H7 (cell line): ENCODE data around the gene GPAM. TPM values are rescaled to one million over a fixed set of nuclear protein-coding genes. Genes with fewer than 3 reads are reported as not detected.

ENCODE experiments used
- DNase-seq: peaks from one replicate; pipeline ENCODE4 v3.0.0; 2012
- H3K27me3 ChIP-seq: 2 replicates; pipeline ENCODE4 v1.6.0; 2011; ENCODE audit warnings: mild to moderate bottlenecking, low read length; ENCODE audit not compliant: control insufficient read depth, insufficient read depth
- H3K36me3 ChIP-seq: replicated peaks from 2 replicates; pipeline ENCODE4 v1.5.1; 2011; ENCODE audit warnings: low read length; ENCODE audit not compliant: control insufficient read depth, insufficient read depth
- H3K4me3 ChIP-seq: 2 replicates; pipeline ENCODE4 v1.5.1; 2011; ENCODE audit warnings: low read depth, mild to moderate bottlenecking, control low read depth, low read length, moderate library complexity; ENCODE audit not compliant: insufficient read depth
- total RNA-seq: library from RNA; depleted of rRNA; stranded (reverse); fragments of >200 nt; shearing (Covaris generic); gene quantifications from 2 replicates; pipeline ENCODE4 v1.2.3, GENCODE V29; 2014

GPAM gene
- total RNA-seq, 1 experiment from 2014 or later: 10.0 TPM

- no peak for DNase-seq
- no peak overlapping the region for H3K4me3 ChIP-seq
- no peaks in the 10 kb centered on the region for H3K36me3 ChIP-seq
- no peaks in the 10 kb centered on the region for H3K27me3 ChIP-seq
Measured at GRCh38 chr10:112223725-112224124, 40.2 kb upstream of the GPAM start.

- Histone ChIP-seq H3K4me3 (no peak overlapping the region), H3K36me3 (no peaks in the 10 kb centered on the region), H3K27me3 (no peaks in the 10 kb centered on the region)
- no peak for DNase-seq
Measured at GRCh38 chr10:112222799-112223198, 39.2 kb upstream of the GPAM start.

GRCh38 chr10:112221545-112221944, 38.0 kb upstream of the GPAM start:
- Histone ChIP-seq H3K36me3 (no peaks in the 10 kb centered on the region), H3K27me3 (no peaks in the 10 kb centered on the region), H3K4me3 (no peak overlapping the region)
- no peak for DNase-seq

- H3K36me3 ChIP-seq: no peaks in the 10 kb centered on the region
- no peak for DNase-seq
Measured at GRCh38 chr10:112218960-112219359, 35.4 kb upstream of the GPAM start.

DNA sequence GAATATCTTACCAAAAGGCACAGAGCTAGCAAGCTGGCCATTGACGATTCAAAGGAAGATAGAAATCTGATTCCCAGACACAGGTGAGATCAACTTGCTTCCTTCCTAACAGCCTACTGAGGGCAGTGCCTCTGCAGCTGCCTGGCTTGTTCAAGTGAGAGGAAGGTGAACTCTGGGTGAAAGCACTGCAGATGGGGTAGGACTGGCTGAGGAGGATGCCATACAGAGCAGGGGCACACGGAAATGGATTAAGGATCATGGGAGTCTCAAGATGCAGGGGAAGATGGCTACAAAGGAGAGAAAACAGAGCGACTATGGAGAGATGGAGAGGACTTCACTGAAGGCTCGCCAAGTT, 34.4 kb upstream of the GPAM start:
- DNase-seq: no peak
- Histone ChIP-seq H3K27me3 (no peaks in the 10 kb centered on the region), H3K36me3 (no peaks in the 10 kb centered on the region), H3K4me3 (no peak overlapping the region)

More at GRCh38 chr10:112218960-112219359, 35.4 kb upstream of the GPAM start:
- H3K27me3 ChIP-seq: no peaks in the 10 kb centered on the region
- H3K4me3 ChIP-seq: no peak overlapping the region

- no peak overlapping the region for H3K4me3 ChIP-seq
Measured at GRCh38 chr10:112217386-112218035, 33.9 kb upstream of the GPAM start.

DNA sequence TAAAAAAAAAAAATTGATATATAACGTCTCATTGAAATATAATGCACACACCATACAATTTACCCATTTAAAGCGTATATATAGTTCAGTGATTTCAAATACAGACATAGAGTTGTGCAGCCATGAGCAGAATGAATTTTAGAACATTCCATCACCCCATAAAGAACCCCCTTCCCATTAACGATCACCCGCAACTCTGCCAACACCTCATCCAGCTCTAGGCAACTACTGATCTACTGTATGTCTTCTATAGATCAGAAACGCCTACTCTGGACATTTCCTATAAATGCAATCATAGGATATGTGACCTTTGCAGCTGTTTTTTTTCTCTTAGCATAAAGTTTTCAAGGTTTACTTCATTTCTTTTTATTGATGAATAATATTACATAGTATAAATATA, 33.4 kb upstream of the GPAM start:
- H3K27me3 ChIP-seq: no peaks in the 10 kb centered on the region
- no peak overlapping the region for H3K4me3 ChIP-seq
- H3K36me3 ChIP-seq: no peaks in the 10 kb centered on the region
- DNase-seq: no peak

More at GRCh38 chr10:112217386-112218035, 33.9 kb upstream of the GPAM start:
- H3K36me3 ChIP-seq: no peaks in the 10 kb centered on the region
- DNase-seq: no peak
- H3K27me3 ChIP-seq: no peaks in the 10 kb centered on the region

GRCh38 chr10:112216151-112216550, 32.6 kb upstream of the GPAM start:
- Histone ChIP-seq H3K36me3 (no peaks in the 10 kb centered on the region), H3K27me3 (no peaks in the 10 kb centered on the region), H3K4me3 (no peak overlapping the region)
- no peak for DNase-seq

GRCh38 chr10:112215342-112215774, 31.8 kb upstream of the GPAM start:
- Histone ChIP-seq H3K4me3 (no peak overlapping the region), H3K27me3 (no peaks in the 10 kb centered on the region)
- DNase-seq: no peak

GRCh38 chr10:112214298-112214926, 30.8 kb upstream of the GPAM start:
- Histone ChIP-seq H3K36me3 (no peaks in the 10 kb centered on the region), H3K27me3 (no peaks in the 10 kb centered on the region), H3K4me3 (no peak overlapping the region)
- no peak for DNase-seq

More at GRCh38 chr10:112215342-112215774, 31.8 kb upstream of the GPAM start:
- no peaks in the 10 kb centered on the region for H3K36me3 ChIP-seq

DNA sequence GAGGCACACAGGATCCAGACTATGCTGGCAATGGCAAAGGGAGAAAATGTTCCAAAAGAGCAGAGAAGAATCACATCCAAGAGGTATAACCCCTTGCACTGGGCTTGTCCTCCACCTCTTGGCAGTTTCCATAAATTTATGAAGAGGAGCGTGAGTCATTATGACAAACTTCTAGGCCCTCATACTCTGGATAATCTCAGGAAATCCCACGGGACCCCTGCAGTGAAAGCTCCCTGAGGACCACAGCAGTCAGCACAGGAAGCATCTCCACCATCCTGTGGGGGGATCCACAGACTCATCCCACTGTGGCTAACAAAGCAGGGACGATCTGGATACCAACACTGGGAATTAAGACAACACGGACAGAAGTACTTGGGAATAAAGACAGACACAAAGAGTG, 30.3 kb upstream of the GPAM start:
- no peak for DNase-seq
- Histone ChIP-seq H3K36me3 (no peaks in the 10 kb centered on the region), H3K4me3 (no peak overlapping the region), H3K27me3 (no peaks in the 10 kb centered on the region)

GRCh38 chr10:112213098-112213823, 29.7 kb upstream of the GPAM start:
- H3K4me3 ChIP-seq: no peak overlapping the region
- no peaks in the 10 kb centered on the region for H3K36me3 ChIP-seq
- DNase-seq: no peak
- H3K27me3 ChIP-seq: no peaks in the 10 kb centered on the region

- Histone ChIP-seq H3K27me3 (no peaks in the 10 kb centered on the region), H3K36me3 (no peaks in the 10 kb centered on the region), H3K4me3 (no peak overlapping the region)
- DNase-seq: no peak
Measured at GRCh38 chr10:112210666-112211065, 27.1 kb upstream of the GPAM start.

DNA sequence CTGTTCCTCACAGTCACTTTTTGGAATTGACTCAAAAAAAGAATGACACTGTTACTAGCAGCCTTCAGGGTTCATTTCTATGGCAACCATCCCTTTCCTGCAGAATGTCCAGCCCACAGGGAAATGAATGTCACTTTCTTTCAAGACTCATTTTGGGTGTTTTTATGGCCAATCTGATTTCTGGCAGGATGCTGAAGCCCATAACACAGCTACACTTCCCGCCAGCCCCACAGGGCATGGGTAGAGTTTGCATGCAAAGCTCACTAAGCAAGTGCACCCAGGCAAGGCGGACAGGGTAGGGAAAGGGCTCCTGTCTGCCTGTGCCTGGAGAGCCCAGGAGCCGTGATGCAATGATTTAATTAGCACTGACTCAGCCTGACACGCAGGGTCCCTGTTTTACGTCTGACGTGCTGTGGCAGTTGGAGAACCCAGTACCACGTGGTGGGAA, 26.1 kb upstream of the GPAM start:
- no peak for DNase-seq
- Histone ChIP-seq H3K27me3 (no peaks in the 10 kb centered on the region), H3K4me3 (no peak overlapping the region), H3K36me3 (no peaks in the 10 kb centered on the region)

- Histone ChIP-seq H3K4me3 (no peak overlapping the region), H3K27me3 (no peaks in the 10 kb centered on the region), H3K36me3 (no peaks in the 10 kb centered on the region)
- no peak for DNase-seq
Measured at GRCh38 chr10:112208997-112209396, 25.4 kb upstream of the GPAM start.
